Ammon's horn (tissue), 1 donor: ENCODE measurements around the gene NCOA7.
"Not testable (repeated sequence)": the region's sequence is repeated elsewhere in the genome, so short reads cannot be mapped to it uniquely, and the experiment has no call there.

Experiments
- DNase-seq: peaks from one replicate; pipeline ENCODE4 v3.0.0-alpha.2; 2016; ENCODE audit warnings: low spot score

The NCOA7 gene

DNA sequence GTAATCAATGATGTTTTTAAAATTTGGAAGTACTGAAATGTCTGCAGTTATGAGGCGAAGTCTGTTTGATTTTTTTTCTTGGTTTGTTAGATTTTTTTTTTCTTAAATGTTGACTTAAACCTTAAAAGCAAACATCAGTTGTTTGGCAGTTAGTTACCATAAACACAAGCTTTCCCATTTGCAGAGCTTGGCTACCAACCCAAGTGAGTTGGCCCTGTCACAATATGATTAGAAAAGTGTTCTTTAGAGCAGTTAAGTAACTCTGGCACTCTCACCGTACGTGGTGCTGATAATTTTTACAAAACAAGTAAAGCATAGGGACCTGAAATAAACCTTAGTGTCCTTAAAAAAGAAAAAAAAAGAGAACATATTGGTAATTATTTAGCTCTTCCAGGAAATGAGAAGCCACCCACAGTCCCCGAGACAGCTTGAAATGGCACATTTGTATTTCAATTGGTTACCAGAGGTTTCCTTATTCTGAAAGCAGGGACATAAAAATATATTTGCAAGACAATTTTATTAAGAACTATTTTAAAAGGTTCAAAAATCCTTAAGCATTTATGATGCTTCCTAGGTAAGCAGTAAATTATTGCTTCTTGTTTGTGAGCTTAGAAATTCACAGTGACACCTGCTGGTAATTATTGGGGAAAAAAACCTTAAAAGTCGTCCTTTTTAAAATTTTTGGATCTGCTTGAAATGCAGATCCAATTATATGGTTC is 37.4 kb upstream of the NCOA7 start:
- no peak for DNase-seq

DNA sequence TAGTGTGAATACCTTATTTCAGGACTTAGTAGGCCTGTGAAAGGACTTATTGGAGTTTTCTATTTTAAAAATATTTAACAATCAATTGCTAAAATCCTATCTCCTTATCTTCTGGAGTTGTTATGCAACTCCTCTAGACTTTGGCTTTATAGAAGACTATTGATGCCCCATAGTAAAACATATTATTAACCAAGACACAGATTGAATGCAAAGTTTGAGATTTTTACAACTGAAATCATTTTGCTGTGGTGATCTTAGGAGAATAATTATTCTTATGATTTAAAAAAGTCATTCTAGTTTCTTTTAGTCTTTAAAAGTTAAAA is 36.9 kb upstream of the NCOA7 start:
- no peak for DNase-seq

DNA sequence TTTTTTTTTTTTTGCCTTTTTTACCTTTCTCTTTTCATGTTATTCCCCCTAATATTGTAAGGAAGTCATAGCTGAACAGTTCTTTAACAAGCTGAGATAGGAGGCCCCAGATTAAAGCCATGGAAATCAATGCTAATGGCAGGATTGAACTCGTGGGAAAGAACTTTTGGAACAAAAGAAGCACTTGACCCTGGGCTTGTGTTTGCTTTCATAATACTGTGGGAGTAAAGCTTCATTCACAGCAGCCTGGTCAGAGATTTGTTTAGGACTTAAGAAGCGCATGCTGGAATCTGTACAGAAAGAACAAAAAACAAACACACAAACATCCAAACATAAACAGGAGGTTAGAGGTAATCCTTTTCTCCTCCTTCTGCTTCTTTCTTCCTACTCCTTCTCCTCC is 36.2 kb upstream of the NCOA7 start:
- DNase-seq: no peak

- DNase-seq: no peak
Observed at GRCh38 chr6:125759184-125759902, 31.4 kb upstream of the NCOA7 start.

DNA sequence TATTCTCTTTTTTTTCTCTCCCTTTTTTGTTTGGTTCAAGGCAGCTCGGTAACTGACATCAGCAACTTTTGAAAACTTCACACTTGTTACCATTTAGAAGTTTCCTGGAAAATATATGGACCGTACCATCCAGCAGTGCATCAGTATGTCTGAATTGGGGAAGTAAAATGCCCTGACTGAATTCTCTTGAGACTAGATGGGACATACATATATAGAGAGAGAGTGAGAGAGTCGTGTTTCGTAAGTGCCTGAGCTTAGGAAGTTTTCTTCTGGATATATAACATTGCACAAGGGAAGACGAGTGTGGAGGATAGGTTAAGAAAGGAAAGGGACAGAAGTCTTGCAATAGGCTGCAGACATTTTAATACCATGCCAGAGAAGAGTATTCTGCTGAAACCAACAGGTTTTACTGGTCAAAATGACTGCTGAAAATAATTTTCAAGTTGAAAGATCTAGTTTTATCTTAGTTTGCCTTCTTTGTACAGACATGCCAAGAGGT is 30.8 kb upstream of the NCOA7 start:
- no peak for DNase-seq

- no peak for DNase-seq
Observed at GRCh38 chr6:125764121-125764671, 26.6 kb upstream of the NCOA7 start.

- DNase-seq: no peak
Observed at GRCh38 chr6:125765944-125766343, 24.8 kb upstream of the NCOA7 start.

DNA sequence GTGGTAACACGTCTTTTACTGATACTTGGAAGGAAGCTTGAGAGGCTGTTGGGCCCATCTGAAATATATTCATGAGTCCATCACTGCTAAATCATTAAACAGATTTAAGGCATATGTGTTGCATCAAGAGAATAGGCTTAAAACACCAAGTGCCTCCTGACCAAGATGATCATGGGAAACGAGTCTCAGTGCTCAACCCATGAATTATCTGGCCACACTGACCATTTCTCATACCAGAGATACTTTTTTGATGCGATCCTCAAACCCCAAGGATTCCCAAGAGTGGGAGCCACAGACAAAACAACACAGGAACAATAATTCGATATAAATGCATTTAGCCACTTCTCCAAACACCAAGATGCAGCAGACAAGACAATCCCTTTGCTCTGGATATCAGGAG is 24.1 kb upstream of the NCOA7 start:
- no peak for DNase-seq

DNA sequence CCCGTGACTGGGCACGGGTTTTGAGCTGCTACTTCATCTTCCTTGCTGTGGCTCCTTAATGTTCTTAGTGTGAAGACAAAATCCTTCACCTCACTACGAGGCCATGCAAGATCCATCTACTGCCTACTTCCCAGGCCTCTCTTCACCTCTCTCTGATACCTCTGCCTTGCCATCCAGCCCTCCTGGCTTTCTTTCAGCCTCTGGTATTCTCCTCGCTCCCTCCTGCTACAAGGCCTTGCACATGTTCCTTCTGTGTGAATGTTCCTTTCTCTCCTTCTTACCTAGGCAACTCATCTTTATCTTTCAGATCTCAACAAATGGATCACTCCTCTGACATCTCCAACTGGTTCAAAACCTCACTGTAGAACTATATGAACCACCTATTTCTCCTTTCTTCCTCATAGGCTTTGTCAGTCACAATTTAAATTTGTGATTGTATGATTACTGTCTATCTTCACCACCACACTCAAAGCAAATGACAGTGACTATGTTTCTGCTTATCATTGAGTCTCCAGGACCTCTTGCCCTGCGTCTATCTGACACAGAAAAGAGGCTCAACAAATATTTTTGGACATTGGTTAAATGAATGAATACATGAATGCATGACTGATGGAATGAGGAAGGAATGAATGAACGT is 21.5 kb upstream of the NCOA7 start:
- no peak for DNase-seq

DNA sequence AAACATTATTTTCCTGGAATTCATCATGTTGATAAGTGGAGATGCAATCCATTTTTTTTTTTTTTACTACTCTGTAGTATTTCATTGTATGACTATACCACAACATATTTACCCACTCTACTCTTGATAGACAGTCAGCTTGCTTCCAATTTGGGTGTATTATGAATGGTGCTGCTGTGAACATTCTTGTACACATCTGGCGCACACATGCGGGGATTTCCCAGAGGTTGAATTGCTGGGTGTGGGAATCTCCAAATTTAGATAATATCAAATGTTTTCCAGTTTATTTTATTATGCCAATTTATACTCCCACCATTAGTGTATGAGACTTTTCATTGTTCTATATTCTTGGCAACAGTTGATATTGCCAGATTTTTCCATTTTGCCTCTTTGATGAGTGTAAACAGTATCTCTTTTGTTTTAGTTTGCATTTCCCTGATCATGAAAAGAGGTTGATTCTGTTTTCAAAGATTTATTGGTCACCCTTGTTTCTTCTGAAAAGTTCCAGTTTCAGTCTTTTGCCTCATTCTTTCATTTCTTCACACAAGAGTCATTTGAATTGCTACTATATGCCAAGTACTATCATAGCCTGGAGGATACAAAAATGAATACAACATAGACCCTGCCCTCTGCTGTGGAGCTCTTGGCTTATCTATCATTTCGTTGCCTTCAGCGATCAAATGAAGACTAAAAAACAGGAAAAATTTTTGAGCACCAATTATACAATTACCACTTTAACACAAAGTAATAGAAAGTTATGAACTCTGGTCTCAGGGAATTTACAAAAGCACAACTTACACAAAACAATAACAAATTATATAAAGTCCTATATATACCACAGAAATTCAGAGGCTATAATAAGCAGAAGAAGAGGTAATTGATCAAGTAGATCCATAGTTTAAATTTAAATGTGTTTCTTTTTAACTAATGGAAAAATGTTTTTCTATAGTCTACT is 17.1 kb upstream of the NCOA7 start:
- no peak for DNase-seq

DNA sequence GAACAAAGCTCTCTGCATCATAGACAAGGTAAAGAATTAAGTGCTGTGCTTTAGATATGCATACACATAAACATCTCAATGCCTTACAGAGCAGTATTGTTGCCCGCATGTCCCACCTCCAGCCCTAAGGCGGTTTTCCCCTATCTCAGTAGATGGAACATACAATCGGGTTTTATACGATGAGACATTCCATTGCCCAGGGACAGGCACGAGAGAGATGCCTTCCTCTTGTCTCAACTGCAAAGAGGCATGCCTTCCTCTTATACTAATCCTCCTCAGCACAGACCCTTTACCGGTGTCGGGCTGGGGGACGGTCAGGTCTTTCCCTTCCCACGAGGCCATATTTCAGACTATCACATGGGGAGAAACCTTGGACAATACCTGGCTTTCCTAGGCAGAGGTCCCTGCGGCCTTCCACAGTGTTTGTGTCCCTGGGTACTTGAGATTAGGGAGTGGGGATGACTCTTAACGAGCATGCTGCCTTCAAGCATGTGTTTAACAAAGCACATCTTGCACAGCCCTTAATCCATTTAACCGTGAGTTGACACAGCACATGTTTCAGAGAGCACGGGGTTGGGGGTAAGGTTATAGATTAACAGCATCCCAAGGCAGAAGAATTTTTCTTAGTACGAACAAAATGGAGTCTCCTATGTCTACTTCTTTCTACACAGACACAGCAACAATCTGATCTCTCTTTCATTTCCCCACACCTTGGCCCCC is 14.5 kb upstream of the NCOA7 start:
- DNase-seq: not testable (repeated sequence)

DNA sequence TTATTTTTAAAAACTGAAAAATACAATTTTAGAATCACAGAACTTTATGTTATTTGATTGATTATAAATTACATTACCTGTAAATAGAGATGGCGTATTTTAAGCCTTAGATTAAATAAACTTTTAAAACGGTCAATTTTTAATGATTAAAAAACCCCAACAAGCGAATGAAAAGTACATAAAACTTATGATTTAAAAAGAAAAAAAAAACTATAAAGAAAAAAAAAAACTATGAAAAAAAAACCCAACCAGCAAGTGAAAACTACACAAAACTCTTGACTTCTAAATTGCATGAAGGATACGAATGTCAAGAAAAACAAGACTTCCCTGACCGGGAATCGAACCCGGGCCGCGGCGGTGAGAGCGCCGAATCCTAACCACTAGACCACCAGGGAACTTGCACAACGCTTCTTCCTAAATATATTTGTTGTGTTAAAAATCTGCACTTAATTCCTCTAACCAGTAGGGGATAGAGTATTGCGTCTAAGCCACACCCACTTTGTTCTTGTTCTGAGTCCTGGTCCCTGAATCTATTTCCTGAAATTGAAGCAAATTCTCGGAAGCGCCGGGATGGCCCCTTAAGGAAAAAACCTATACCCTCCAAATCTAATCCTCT is 10.7 kb upstream of the NCOA7 start:
- DNase-seq: peak; percentile 92

DNA sequence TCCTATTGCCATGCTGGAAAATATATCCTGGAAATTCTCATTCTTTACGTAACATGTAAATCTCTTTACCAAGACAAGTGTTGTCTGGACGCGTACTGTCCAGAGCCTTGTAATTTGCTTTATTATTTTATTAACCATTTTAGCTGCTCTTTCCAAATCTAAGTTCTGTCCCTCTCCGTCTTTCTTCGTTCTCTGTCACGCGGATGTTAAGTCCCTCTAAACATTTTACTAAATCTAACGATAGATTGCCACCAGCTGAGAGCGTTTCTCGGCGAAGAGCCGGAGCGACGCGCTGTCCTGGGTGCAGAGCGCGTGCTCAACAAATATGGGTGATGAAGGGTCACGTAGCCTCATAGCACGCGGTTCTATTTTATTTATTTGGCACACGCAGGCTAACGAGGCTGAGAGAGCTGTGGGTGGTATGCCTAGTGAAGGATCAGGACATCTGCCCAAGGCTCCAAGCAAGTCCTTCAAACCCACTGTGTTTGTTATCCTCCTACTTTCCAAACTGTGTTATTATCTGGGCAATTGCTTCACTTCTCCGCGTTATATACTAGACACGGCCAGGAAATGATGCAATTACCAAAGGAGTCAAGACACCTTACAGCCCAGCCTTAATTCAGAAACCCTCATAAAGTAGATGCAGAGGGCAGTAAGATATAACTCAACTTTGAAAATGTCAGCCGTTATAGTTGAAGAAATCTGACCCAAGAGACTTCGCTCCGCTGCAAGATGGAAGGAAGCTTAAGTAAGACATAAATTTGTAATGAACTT is 10.0 kb upstream of the NCOA7 start:
- DNase-seq: peak; percentile 75

DNA sequence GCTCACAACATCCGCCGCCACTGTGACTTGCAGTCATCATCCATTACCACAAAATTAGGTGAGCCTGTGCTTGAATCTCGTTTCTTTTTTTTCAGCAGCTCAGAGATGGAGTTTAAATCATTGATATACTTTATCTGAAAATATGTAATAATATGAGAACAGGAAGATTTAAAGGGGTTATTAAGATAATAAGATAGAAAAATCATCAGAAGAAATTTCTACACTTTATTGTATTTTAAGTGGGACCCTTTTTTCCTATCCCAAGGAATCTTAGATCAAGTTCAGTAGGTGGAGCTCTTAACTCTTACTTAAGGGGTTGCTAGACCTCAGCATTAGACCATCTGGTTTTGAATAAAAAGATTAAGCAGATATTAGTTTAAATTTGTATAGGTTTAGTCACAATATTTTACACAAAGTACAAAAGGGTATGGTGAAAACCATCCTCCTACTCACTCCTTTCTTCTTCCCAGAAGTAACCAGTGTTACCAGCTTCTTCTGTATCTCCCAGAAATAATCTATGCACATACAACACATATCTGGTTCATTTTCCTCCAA is 9.4 kb upstream of the NCOA7 start:
- no peak for DNase-seq

DNA sequence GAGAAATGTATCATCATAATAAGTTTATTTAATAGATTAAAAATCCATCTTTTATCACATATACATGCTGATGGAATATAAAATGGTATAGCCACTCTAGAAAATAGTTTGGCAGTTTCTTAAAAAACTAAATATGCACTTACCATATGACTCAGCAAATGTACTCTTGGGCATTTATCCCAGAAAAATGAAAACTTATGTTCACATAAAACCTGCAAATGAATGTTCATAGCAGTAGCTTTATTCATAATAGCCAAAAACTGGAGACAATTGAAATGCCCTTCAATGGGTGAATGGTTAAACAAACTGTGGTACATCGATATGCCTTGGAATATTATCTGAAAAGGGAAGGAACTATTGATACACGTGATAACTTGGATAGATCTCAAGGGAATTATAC is 6.4 kb upstream of the NCOA7 start:
- DNase-seq: no peak

- DNase-seq: no peak
Observed at GRCh38 chr6:125787791-125788190, 3.0 kb upstream of the NCOA7 start.

- DNase-seq: no peak
Observed at GRCh38 chr6:125789167-125789566, 1.6 kb upstream of the NCOA7 start.

GRCh38 chr6:125789576-125790357 is 993 bp upstream of the NCOA7 start:
- DNase-seq: peak; percentile 81
